ENCODE results near the gene RGS21. TPM values are rescaled to one million over a fixed set of nuclear protein-coding genes. Genes with fewer than 3 reads are reported as not detected.

The RGS21 gene
- total and polyA plus RNA-seq, 2 of the 13 experiments (the other 11 are each of a cell fraction or from before 2014, with no cell fraction given), result not detected

- Histone ChIP-seq H3K36me3 (replicated peaks in 1 of 2; ENCODE audit: control insufficient read depth in 1 of 2, insufficient read depth in 2 of 2, low read length in 2 of 2) (no peaks in the 10 kb centered on the region), H2AFZ (ENCODE audit: low read length) (no peak overlapping the region), H3K27me3 (ENCODE audit: control insufficient read depth in 1 of 2, insufficient read depth in 2 of 2, low read length in 2 of 2) (no peaks in the 10 kb centered on the region), H3K4me2 (ENCODE audit: low read depth, low read length) (no peak overlapping the region), H3K9me3 (ENCODE audit: low read length) (no peaks in the 10 kb centered on the region), H3K79me2 (ENCODE audit: insufficient read depth, low read length) (no peaks in the 10 kb centered on the region), H4K20me1 (ENCODE audit: insufficient read depth, low read length) (no peaks in the 10 kb centered on the region), H3K4me1 (ENCODE audit: insufficient read depth, low read length) (no peaks in the 10 kb centered on the region), H3K4me3 (replicated peaks in 1 of 3; ENCODE audit: insufficient read depth in 1 of 3, low read depth in 2 of 3, low read length in 3 of 3) (no peak overlapping the region), H3K9ac (ENCODE audit: insufficient read depth, low read depth, low read length) (no peak overlapping the region), H3K27ac (ENCODE audit: extremely low read length, insufficient read depth, low read length) (no peak overlapping the region)
- DNase-seq (ENCODE audit: low spot score), result no peak
- FAIRE-seq, result no peak
- intact Hi-C loops (cut with micrococcal nuclease; ENCODE audit: unreplicated experiment), result no loop called here
- ATAC-seq, result no peak
- no TSS peak for BruUV-seq (replicated peaks)
- POLR2A ChIA-PET, result no interaction called here
- 4% methylated on average over 3 of the region's 3 CpGs for WGBS (ENCODE audit: low lambda C conversion rate)
- in situ Hi-C loops (cut with HindIII; ENCODE audit: extremely low pct_ligation_motif_present, low pct_unique_long_range_greater_than_20kb), result no loop called here
- CTCF ChIA-PET (ENCODE audit: low intra/inter-chr PET ratio, low total read pairs), result no interaction called here
- TF ChIP-seq ZNF83 (CRISPR knock-in tag; IDR thresholded peaks at IDR 0.05; ENCODE audit: borderline replicate concordance) (no peak), NCOA5 (CRISPR knock-in tag; IDR thresholded peaks at IDR 0.05) (no peak), SP4 (CRISPR knock-in tag; IDR thresholded peaks at IDR 0.05) (no peak), ARID4A (CRISPR knock-in tag; IDR thresholded peaks at IDR 0.05; ENCODE audit: borderline replicate concordance) (no peak), ZBTB8A (CRISPR knock-in tag; IDR thresholded peaks at IDR 0.05; ENCODE audit: borderline replicate concordance, low read depth) (no peak), ZNF552 (CRISPR knock-in tag; IDR thresholded peaks at IDR 0.05; ENCODE audit: borderline replicate concordance) (no peak), NFKBIZ (CRISPR knock-in tag; IDR thresholded peaks at IDR 0.05) (no peak), ZNF12 (CRISPR knock-in tag; IDR thresholded peaks at IDR 0.05) (no peak), GMEB1 (CRISPR knock-in tag; IDR thresholded peaks at IDR 0.05; ENCODE audit: borderline replicate concordance) (no peak), RCOR2 (CRISPR knock-in tag; IDR thresholded peaks at IDR 0.05) (no peak), IRF2 (CRISPR knock-in tag; IDR thresholded peaks at IDR 0.05) (no peak), NR2F6 (IDR thresholded peaks at IDR 0.05) (no peak), NR2F6 (CRISPR knock-in tag; IDR thresholded peaks at IDR 0.05) (no peak)
- TF ChIP-seq, protein P1, sequence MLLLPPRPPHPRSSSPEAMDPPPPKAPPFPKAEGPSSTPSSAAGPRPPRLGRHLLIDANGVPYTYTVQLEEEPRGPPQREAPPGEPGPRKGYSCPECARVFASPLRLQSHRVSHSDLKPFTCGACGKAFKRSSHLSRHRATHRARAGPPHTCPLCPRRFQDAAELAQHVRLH (CRISPR knock-in tag; IDR thresholded peaks at IDR 0.05; ENCODE audit: borderline replicate concordance, low read depth), result no peak
- TF ChIP-seq, protein P2, sequence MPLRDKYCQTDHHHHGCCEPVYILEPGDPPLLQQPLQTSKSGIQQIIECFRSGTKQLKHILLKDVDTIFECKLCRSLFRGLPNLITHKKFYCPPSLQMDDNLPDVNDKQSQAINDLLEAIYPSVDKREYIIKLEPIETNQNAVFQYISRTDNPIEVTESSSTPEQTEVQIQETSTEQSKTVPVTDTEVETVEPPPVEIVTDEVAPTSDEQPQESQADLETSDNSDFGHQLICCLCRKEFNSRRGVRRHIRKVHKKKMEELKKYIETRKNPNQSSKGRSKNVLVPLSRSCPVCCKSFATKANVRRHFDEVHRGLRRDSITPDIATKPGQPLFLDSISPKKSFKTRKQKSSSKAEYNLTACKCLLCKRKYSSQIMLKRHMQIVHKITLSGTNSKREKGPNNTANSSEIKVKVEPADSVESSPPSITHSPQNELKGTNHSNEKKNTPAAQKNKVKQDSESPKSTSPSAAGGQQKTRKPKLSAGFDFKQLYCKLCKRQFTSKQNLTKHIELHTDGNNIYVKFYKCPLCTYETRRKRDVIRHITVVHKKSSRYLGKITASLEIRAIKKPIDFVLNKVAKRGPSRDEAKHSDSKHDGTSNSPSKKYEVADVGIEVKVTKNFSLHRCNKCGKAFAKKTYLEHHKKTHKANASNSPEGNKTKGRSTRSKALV (CRISPR knock-in tag; IDR thresholded peaks at IDR 0.05), result no peak
These were observed 79.1 kb downstream of the RGS21 start for GRCh38 chr1:192395895-192396294.

Data from HepG2 (cell line).